Measurements from ENCODE around the gene EPB41L4A. TPM values are rescaled to one million over a fixed set of nuclear protein-coding genes. Genes with fewer than 3 reads are reported as not detected.

The EPB41L4A gene
- total RNA-seq, 2 donors from 2014 or later = 7.7 to 9.9 TPM

DNA sequence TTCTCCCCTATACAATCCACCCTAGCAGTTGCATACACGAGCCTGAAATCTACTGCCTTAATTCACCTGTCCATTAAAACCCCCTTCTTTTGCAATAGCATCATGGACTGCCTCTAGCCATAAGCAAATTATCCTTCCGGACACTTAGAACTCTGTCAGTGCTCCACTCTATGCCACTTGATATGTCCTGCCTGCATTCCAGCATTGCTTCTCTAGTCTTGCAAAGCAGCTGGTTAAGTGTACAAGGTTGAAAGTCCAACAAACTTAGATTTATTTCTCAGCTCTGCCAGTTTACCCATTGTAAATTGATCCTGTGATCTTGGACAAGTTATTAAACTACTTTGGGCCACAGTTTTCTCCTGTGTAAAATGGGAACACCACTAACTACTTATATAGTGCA, 197.9 kb downstream of the EPB41L4A start:
- Mint-ChIP-seq H3K36me3 (ENCODE audit: low read depth) (no peaks in the 10 kb centered on the region), H3K27me3 (ENCODE audit: insufficient read depth) (peaks cover 9% of the 10 kb centered on the region), H3K4me3 (no peak overlapping the region), H3K9me3 (no peaks in the 10 kb centered on the region), H3K4me1 (peaks cover 11% of the 10 kb centered on the region), H3K27ac (no peak overlapping the region)
- Histone ChIP-seq H3K36me3 (ENCODE audit: control insufficient read depth, insufficient read depth, low read length) (no peaks in the 10 kb centered on the region), H3K9me3 (ENCODE audit: control insufficient read depth, low read length) (no peaks in the 10 kb centered on the region), H3K4me1 (ENCODE audit: control insufficient read depth, insufficient read depth, low read length) (peaks cover 2% of the 10 kb centered on the region), H3K27ac (ENCODE audit: low read depth, low read length) (no peak overlapping the region), H3K4me3 (ENCODE audit: low read length) (no peak overlapping the region), H3K27me3 (ENCODE audit: control insufficient read depth, insufficient read depth, low read length, poor library complexity, severe bottlenecking) (peaks cover 3% of the 10 kb centered on the region), H3K9ac (ENCODE audit: extremely low read depth, low read length, poor library complexity, severe bottlenecking) (no peak overlapping the region)
- WGBS, 2 experiments (ENCODE audit: insufficient coverage in 1 of 2, insufficient read length in 1 of 2) = 57 to 92% methylated on average over 1 to 2 of the region's 2 CpGs
- DNase-seq = no peak
- TF ChIP-seq CTCF (conservative IDR thresholded peaks at IDR 0.05) = no peak

DNA sequence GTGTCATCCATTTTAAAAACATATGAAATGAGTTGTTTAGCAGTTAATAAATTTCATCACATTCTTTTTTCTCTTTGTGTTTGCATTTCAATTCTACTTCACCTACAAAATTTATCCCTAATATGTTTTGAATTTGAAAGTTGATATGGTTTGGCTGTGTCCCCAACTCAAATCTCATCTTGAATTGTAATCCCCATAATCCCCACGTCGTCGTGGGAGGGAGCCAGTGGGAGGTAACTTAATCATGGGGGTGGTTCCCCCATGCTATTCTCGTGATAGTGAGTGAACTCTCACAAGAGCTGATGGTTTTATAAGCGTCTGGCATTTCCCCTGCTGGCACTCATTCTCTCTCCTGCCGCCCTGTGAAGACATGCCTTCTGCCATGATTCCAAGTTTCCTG, 200.1 kb downstream of the EPB41L4A start:
- no peak for DNase-seq
- H3K4me3 ChIP-seq (ENCODE audit: low read length) = no peak overlapping the region
- no peaks in the 10 kb centered on the region for H3K36me3 ChIP-seq (ENCODE audit: control insufficient read depth, insufficient read depth, low read length)
- no peak overlapping the region for H3K9ac ChIP-seq (ENCODE audit: extremely low read depth, low read length, poor library complexity, severe bottlenecking)
- Mint-ChIP-seq H3K4me3 (no peak overlapping the region), H3K4me1 (peaks cover 11% of the 10 kb centered on the region), H3K27ac (no peak overlapping the region), H3K9me3 (no peaks in the 10 kb centered on the region), H3K36me3 (ENCODE audit: low read depth) (no peaks in the 10 kb centered on the region), H3K27me3 (ENCODE audit: insufficient read depth) (peaks cover 9% of the 10 kb centered on the region)
- no peak for TF ChIP-seq CTCF (conservative IDR thresholded peaks at IDR 0.05)
- H3K4me1 ChIP-seq (ENCODE audit: control insufficient read depth, insufficient read depth, low read length) = no peaks in the 10 kb centered on the region
- 64 to 79% methylated on average over 2 to 6 of the region's 6 CpGs for WGBS, 2 experiments (ENCODE audit: insufficient coverage in 1 of 2, insufficient read length in 1 of 2)
- no peak overlapping the region for H3K27ac ChIP-seq (ENCODE audit: low read depth, low read length)
- no peaks in the 10 kb centered on the region for H3K9me3 ChIP-seq (ENCODE audit: control insufficient read depth, low read length)
- peaks cover 3% of the 10 kb centered on the region for H3K27me3 ChIP-seq (ENCODE audit: control insufficient read depth, insufficient read depth, low read length, poor library complexity, severe bottlenecking)

GRCh38 chr5:112217843-112218579, 201.1 kb downstream of the EPB41L4A start:
- Mint-ChIP-seq H3K27ac (no peak overlapping the region), H3K4me1 (peaks cover 11% of the 10 kb centered on the region), H3K36me3 (ENCODE audit: low read depth) (no peaks in the 10 kb centered on the region), H3K9me3 (no peaks in the 10 kb centered on the region), H3K27me3 (ENCODE audit: insufficient read depth) (peaks cover 9% of the 10 kb centered on the region), H3K4me3 (no peak overlapping the region)
- H3K27me3 ChIP-seq (ENCODE audit: control insufficient read depth, insufficient read depth, low read length, poor library complexity, severe bottlenecking) = peaks cover 3% of the 10 kb centered on the region
- no peaks in the 10 kb centered on the region for H3K4me1 ChIP-seq (ENCODE audit: control insufficient read depth, insufficient read depth, low read length)
- no peak overlapping the region for H3K9ac ChIP-seq (ENCODE audit: extremely low read depth, low read length, poor library complexity, severe bottlenecking)
- no peak for DNase-seq
- no peak for TF ChIP-seq CTCF (conservative IDR thresholded peaks at IDR 0.05)
- WGBS, 2 experiments (ENCODE audit: insufficient coverage in 1 of 2, insufficient read length in 1 of 2) = 75 to 78% methylated on average over 1 to 5 of the region's 5 CpGs
- no peaks in the 10 kb centered on the region for H3K9me3 ChIP-seq (ENCODE audit: control insufficient read depth, low read length)
- no peaks in the 10 kb centered on the region for H3K36me3 ChIP-seq (ENCODE audit: control insufficient read depth, insufficient read depth, low read length)
- H3K27ac ChIP-seq (ENCODE audit: low read depth, low read length) = no peak overlapping the region
- H3K4me3 ChIP-seq (ENCODE audit: low read length) = no peak overlapping the region

All from endodermal cell (in vitro differentiated cells).